ENCODE data around the gene ACACB. TPM values are rescaled to one million over a fixed set of nuclear protein-coding genes. Genes with fewer than 3 reads are reported as not detected.

The ACACB gene
- 10 to 100 TPM in 1 of 2 experiments, 1 to 10 TPM in 1; 9.7 to 12.2 TPM for total RNA-seq

- ChIA-PET CTCF (interaction anchor here (0.6 to 1.7 kb wide), 2 partner anchors 154 to 278 kb away, joined by 3 read pairs; no protein-coding TSS in a partner anchor), POLR2A (no interaction called here)
- no peaks in the 10 kb centered on the region for H3K9me3 Mint-ChIP-seq
- H3K36me3 Mint-ChIP-seq (ENCODE audit: low read depth): no peaks in the 10 kb centered on the region
- no peak for DNase-seq
- H3K4me1 Mint-ChIP-seq: peaks cover 6% of the 10 kb centered on the region
- no peaks in the 10 kb centered on the region for H3K27me3 Mint-ChIP-seq
- no peak within 1 kb of the TSS for H3K4me3 Mint-ChIP-seq
- no peak within 1 kb of the TSS for H3K27ac Mint-ChIP-seq
Measured at GRCh38 chr12:109115758-109116610, at the start of gene ACACB. Gene ACACB, plus strand, starts transcription at chr12:109116587. Its CDS starts 22,819 bp downstream, at chr12:109139406.

- Mint-ChIP-seq H3K4me3 (no peak overlapping the region), H3K9me3 (peaks cover under 1% of the 10 kb centered on the region), H3K36me3 (ENCODE audit: low read depth) (peaks cover 11% of the 10 kb centered on the region), H3K27ac (no peak overlapping the region), H3K27me3 (no peaks in the 10 kb centered on the region), H3K4me1 (no peaks in the 10 kb centered on the region)
- CTCF ChIA-PET: interaction anchor here (1.3 kb wide), 1 partner anchor 120 kb away, joined by 4 read pairs; no protein-coding TSS in a partner anchor
- POLR2A ChIA-PET: no interaction called here
- no peak for DNase-seq
Measured at GRCh38 chr12:109069307-109070271, 46.8 kb upstream of the ACACB start.

- Mint-ChIP-seq H3K4me3 (no peak overlapping the region), H3K9me3 (peaks cover 9% of the 10 kb centered on the region), H3K4me1 (no peaks in the 10 kb centered on the region), H3K36me3 (ENCODE audit: low read depth) (peaks cover 33% of the 10 kb centered on the region), H3K27ac (no peak overlapping the region), H3K27me3 (no peaks in the 10 kb centered on the region)
- CTCF ChIA-PET: no interaction called here
- POLR2A ChIA-PET: no interaction called here
- DNase-seq: no peak
Measured at GRCh38 chr12:109074866-109075265, 41.5 kb upstream of the ACACB start.

- POLR2A ChIA-PET: no interaction called here
Measured at GRCh38 chr12:109082751-109083150, 33.6 kb upstream of the ACACB start.

GRCh38 chr12:109084425-109084824 lies 32.0 kb upstream of the ACACB start:
- Mint-ChIP-seq H3K4me1 (no peaks in the 10 kb centered on the region), H3K36me3 (ENCODE audit: low read depth) (peaks cover 25% of the 10 kb centered on the region), H3K4me3 (no peak overlapping the region), H3K27me3 (no peaks in the 10 kb centered on the region), H3K27ac (no peak overlapping the region), H3K9me3 (peaks cover 3% of the 10 kb centered on the region)
- POLR2A ChIA-PET: interaction anchor here (1.1 kb wide), 1 partner anchor 9 kb away, joined by 3 read pairs; the partner anchor contains the start of gene ALKBH2
- DNase-seq: no peak
- CTCF ChIA-PET: interaction anchor here (1.3 kb wide), 1 partner anchor 8 kb away, joined by 5 read pairs; the partner anchor contains the start of gene ALKBH2

More at GRCh38 chr12:109082751-109083150, 33.6 kb upstream of the ACACB start:
- Mint-ChIP-seq H3K27me3 (no peaks in the 10 kb centered on the region), H3K36me3 (ENCODE audit: low read depth) (peaks cover 27% of the 10 kb centered on the region), H3K27ac (no peak overlapping the region), H3K4me1 (no peaks in the 10 kb centered on the region), H3K4me3 (no peak overlapping the region), H3K9me3 (peaks cover 6% of the 10 kb centered on the region)
- DNase-seq: no peak
- CTCF ChIA-PET: no interaction called here

GRCh38 chr12:109085590-109085989 lies 30.8 kb upstream of the ACACB start:
- Mint-ChIP-seq H3K4me3 (no peak overlapping the region), H3K4me1 (peaks cover 4% of the 10 kb centered on the region), H3K27me3 (no peaks in the 10 kb centered on the region), H3K9me3 (no peaks in the 10 kb centered on the region), H3K36me3 (ENCODE audit: low read depth) (peaks cover 18% of the 10 kb centered on the region), H3K27ac (no peak overlapping the region)
- POLR2A ChIA-PET: no interaction called here
- DNase-seq: no peak
- CTCF ChIA-PET: no interaction called here

- H3K4me3 Mint-ChIP-seq: no peak overlapping the region
- H3K27ac Mint-ChIP-seq: no peak overlapping the region
- no peaks in the 10 kb centered on the region for H3K9me3 Mint-ChIP-seq
- ChIA-PET CTCF (interaction anchor here (1.0 to 1.5 kb wide), 3 partner anchors 11 to 523 kb away, joined by 3 to 4 read pairs (median 3); no protein-coding TSS in a partner anchor), POLR2A (interaction anchor here (2.2 kb wide), 1 partner anchor 35 kb away, joined by 8 read pairs; the partner anchor contains the start of gene USP30)
- no peaks in the 10 kb centered on the region for H3K27me3 Mint-ChIP-seq
- peaks cover 18% of the 10 kb centered on the region for H3K4me1 Mint-ChIP-seq
- peaks cover 10% of the 10 kb centered on the region for H3K36me3 Mint-ChIP-seq (ENCODE audit: low read depth)
- no peak for DNase-seq
Measured at GRCh38 chr12:109087250-109087649, 29.1 kb upstream of the ACACB start.

- H3K9me3 Mint-ChIP-seq: no peaks in the 10 kb centered on the region
- peaks cover 9% of the 10 kb centered on the region for H3K36me3 Mint-ChIP-seq (ENCODE audit: low read depth)
- no peak overlapping the region for H3K4me3 Mint-ChIP-seq
- no peak overlapping the region for H3K27ac Mint-ChIP-seq
- ChIA-PET POLR2A (no interaction called here), CTCF (no interaction called here)
- peaks cover 33% of the 10 kb centered on the region for H3K4me1 Mint-ChIP-seq
- H3K27me3 Mint-ChIP-seq: no peaks in the 10 kb centered on the region
- DNase-seq: no peak
Measured at GRCh38 chr12:109088818-109089217, 27.6 kb upstream of the ACACB start.

GRCh38 chr12:109089683-109090082 lies 26.7 kb upstream of the ACACB start:
- no peaks in the 10 kb centered on the region for H3K27me3 Mint-ChIP-seq
- no peaks in the 10 kb centered on the region for H3K9me3 Mint-ChIP-seq
- no peak overlapping the region for H3K4me3 Mint-ChIP-seq
- CTCF ChIA-PET: no interaction called here
- peaks cover 39% of the 10 kb centered on the region for H3K4me1 Mint-ChIP-seq
- peaks cover 9% of the 10 kb centered on the region for H3K36me3 Mint-ChIP-seq (ENCODE audit: low read depth)
- H3K27ac Mint-ChIP-seq: no peak overlapping the region
- POLR2A ChIA-PET: no interaction called here
- no peak for DNase-seq

- ChIA-PET POLR2A (interaction anchor here (0.6 to 1.9 kb wide), 7 partner anchors 8 to 578 kb away, joined by 3 to 8 read pairs (median 5); partner anchors contain the start of genes FICD, SART3, SSH1 and USP30), CTCF (interaction anchor here (0.7 to 2.1 kb wide), 15 partner anchors 8 to 523 kb away, joined by 3 to 12 read pairs (median 4); partner anchors contain the start of gene USP30)
- DNase-seq: no peak
- Mint-ChIP-seq H3K4me1 (peaks cover 43% of the 10 kb centered on the region), H3K27ac (peak overlapping the region; percentile 44), H3K9me3 (no peaks in the 10 kb centered on the region), H3K36me3 (ENCODE audit: low read depth) (peaks cover 5% of the 10 kb centered on the region), H3K4me3 (peak overlapping the region; percentile 73), H3K27me3 (no peaks in the 10 kb centered on the region)
Measured at GRCh38 chr12:109092497-109093021, 23.8 kb upstream of the ACACB start.

GRCh38 chr12:109093022-109093918 lies 23.1 kb upstream of the ACACB start, which contains the start of gene ALKBH2:
Gene ALKBH2, minus strand, starts transcription at chr12:109093472. Its CDS starts 686 bp downstream, at chr12:109092786.
- ChIA-PET CTCF (interaction anchor here (0.6 to 2.6 kb wide), 21 partner anchors 9 to 531 kb away, joined by 3 to 12 read pairs (median 4); partner anchors contain the start of genes ISCU and USP30), POLR2A (interaction anchor here (0.6 to 1.9 kb wide), 7 partner anchors 9 to 578 kb away, joined by 3 to 8 read pairs (median 5); partner anchors contain the start of genes FICD, SART3, SSH1 and USP30)
- Mint-ChIP-seq H3K4me3 (peak within 1 kb of the TSS; percentile 73), H3K9me3 (no peaks in the 10 kb centered on the region), H3K36me3 (ENCODE audit: low read depth) (peaks cover 5% of the 10 kb centered on the region), H3K27me3 (no peaks in the 10 kb centered on the region), H3K4me1 (peaks cover 45% of the 10 kb centered on the region), H3K27ac (peak within 1 kb of the TSS; percentile 44)
- DNase-seq: peak; percentile 94

All from activated CD4-positive, alpha-beta memory T cell treated with anti-CD3 and anti-CD28 coated beads, Interleukin-2, amount 10 ng/mL, durations not matched to agents 7 days and 5 days (primary cell).